GM20431 (cell line): Measurements from ENCODE around the gene ADD2.
"Not testable (repeated sequence)": the region's sequence is repeated elsewhere in the genome, so short reads cannot be mapped to it uniquely, and the experiment has no call there.

ENCODE experiments used
- in situ Hi-C: fragments of 300-500 bp; cut with MseI, MboI; formaldehyde crosslinking; loops from one replicate; pipeline ENCODE4 v1.15.0; 2020; ENCODE audit warnings: low sequenced_read_pairs; ENCODE audit not compliant: unreplicated experiment

The ADD2 gene

DNA sequence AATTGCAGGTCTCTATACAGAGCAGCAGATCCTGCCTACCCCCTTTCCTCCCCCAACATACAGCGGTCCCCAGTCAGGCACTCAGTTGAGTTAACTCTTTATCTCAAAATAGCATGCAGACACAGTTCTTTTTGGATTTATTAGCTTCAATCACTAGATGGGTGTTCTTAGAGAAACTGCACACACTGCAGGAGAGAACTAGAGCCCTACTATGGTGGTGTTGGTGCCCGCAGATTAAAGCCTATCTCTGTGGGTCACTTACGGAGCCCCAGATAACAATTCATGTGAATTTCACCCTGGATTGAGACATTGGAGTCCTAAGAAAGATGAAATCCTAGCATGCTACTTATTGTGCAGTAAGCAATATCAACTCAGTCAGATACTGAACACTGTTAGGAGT lies 11.9 kb downstream of the ADD2 start:
- in situ Hi-C loops, result no loop called here

DNA sequence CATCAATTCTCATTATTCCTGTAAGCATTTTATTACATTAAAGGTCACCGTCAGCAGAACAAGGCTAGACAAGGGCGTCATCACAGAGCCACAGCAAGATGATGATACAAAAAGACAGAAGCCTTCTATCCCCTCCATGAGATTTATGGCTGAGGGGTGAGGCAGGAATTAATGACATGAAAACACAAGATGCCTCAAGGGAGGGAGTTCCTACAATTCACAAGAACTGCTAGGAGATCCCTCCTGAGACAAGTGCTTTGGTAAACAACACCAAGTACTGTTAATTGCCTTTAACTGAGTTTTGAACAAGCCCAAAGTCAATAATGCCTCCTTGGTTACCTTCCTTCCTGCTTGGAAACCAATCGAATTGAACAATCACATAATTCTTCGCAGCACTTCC lies 14.1 kb downstream of the ADD2 start:
- in situ Hi-C loops, result no loop called here

DNA sequence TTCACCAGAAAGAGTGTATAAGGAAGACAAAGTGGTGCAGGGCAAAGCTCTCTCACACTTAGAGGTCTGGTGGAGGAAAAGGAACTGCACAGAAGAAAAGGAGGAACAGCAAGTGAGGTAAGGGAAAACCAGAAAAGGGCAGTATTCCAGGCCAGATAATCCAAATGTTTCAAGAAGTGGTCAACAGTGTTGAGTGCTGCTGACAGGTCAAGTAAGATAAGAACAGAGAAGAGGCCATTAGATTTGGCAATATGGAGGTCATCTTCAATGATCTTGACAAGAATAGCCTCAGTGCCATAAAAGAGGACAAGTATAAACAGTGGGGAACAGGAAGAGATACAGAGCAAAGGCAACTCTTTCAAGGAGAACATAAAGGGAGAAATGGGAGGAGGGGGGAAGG lies 15.0 kb downstream of the ADD2 start:
- in situ Hi-C loops, result no loop called here

DNA sequence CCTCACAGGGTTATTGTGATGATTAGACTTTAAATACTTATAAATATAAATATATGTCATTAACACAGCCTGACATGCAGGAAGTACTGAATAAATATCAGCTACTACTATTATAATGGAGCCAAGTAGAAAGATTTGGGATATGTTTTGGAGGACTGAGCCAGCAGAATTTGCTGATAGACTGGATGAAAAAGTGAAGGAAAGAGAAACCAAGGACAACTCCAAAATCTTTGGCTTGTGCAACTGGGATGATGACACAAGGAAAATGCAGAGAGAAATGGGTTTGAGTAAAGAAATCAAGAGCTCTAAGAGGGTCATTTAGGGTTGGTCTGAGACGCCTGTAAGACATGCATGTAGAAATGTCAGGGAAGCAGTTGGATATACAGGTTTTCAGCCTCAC lies 15.6 kb downstream of the ADD2 start:
- in situ Hi-C loops, result no loop called here

DNA sequence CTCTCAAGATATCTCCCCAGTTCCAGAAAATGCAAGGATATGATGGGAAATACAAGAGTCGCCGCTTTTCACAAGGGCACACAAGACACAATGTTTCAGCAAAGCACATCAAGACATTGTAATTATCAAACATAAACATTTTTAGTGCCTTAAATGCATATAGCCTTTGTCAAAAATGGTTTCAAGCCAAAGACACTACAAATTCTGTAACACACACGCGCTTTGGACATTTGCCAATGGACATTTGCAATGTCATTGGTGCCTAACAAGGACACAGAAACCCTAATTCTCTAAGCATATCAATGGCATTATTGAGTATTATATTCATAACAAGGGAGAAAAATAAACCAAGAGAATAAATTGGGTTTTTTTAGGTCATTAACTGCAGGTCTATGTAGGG lies 16.1 kb downstream of the ADD2 start:
- in situ Hi-C loops, result no loop called here

DNA sequence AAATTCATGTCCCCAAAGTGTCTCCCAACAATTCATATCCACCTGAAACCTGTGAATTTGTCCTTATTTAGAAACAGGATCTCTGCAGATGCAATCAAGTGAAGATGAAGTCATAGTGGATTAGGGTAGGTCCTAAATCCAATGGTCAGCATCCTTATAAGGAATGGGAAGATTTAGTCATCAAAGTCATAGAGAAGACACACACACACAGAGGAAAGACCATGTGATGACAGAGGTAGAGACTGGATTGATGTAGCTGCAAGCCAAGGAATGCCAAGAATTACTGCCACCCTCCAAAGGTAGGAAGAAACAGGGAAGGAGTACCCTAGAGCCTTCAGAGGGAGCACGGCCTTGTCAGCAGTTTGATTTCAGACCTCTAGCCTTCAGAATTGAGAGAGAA lies 17.7 kb downstream of the ADD2 start:
- in situ Hi-C loops, result no loop called here

DNA sequence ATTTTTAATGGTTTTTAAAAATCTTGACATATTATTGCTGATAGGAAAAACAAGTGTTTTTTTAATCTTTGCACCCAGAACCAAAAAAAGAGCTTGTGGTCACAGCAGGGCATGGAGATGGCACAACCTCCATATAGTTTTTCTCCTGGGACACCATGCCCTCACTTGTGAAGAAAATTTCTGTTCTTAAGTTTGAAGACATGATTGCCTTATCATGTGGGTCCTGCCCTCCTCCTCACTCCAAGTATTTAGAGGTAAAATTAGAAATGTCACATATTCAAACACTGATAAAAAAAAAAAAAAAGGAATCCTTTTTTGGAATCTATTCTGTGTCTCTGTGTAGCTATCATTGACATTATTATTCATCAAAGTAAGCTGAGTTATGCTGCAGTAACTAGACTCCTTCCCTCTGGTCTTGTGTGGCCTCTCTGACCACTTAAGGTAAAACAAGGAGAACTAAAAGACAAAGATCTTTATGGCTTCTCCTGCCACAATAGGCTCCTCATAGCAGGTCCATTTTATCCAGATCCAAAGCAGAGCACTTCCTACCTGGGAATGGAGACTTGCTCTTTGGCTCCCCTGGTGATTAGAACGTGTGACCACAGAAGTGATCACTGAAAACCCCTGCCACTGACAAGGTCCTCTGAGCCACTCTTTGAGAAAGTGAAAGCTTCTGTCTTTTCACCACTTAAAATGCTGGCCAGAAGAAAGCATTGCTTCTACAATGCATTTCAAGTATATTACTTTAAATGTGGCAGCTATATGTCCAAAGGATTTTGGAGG lies 19.8 kb downstream of the ADD2 start:
- in situ Hi-C loops, result no loop called here

DNA sequence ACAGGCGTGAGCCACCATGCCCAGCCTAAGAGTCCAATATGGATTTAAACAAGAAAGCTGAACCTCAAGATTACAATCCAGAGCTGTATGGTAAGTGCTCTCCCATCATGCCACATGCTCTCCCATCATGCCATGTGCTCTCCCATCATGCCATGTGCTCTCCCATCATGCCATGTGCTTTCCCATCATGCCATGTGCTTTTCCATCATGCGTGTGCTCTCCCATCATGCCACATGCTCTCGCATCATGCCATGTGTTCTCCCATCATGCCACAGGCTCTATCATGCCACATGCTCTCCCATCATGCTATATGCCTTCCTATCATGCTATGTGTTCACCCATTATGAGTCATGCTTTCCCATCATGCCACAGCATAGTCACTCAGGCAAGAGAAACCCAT lies 20.7 kb downstream of the ADD2 start:
- in situ Hi-C loops, result no loop called here

DNA sequence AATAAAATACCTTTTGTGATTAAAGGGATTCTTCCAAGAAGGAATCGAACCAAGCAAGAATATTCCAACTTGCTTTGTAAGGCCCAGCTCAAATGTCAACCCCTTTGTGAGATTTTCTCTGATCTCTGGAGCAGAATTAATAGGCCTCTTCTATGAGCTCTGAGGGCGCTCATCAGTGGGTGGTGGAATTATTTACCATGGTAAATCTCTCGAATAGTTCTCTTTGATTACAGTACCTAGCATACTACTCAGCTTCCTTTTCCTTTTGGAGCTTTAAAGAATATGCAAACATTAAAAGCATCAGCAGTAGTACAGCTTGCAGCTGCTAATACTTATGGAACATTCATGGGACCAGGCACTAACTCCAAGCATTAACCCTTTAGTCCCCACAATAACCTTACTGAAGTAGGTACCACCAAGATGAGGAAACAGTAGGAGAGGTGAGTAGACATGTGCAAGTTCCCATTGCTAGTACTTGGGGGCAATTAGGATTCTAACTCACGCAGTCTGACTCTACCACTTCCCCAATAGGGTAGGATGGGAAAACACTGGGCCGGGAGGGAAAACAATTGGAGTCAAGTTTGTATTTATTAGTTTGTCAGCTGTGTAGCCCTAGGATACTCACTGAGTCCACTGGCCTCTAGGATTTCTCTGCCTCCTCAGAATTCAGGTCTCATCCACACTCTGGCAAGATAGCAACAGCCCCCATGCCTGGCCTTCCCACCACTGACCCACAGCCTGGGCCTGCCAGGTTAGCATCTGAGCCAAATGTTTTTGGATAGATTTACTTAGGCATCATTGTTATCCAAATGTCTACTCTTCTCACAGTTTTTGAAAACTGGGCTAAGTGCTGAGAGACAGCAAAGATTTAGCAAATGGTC lies 21.7 kb downstream of the ADD2 start:
- in situ Hi-C loops, result no loop called here

DNA sequence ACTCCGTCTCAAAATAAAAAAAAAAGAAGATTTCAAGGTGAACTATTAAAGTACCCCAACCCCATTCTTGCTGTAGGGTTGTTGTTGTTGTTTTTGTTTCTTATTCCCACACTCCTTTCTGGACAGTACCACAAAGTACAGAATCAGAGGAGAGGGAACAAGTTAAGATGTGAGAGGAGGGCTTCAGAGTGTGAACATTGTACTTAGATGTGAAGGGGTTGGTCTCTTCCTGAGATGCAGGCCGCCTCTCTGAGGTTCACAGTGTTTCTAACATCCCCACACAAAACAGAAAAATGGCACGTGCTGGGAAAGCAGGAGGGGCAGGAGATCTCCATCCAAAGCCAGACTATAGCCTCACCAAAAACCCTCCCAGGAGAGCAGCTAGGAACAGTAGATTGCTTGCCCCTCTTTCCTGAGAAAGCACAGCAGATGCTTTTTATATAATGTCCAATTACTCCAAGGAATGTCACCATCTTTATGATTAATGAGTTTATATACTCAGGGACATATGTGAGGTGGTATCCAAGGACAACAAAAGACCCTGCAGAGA lies 22.6 kb downstream of the ADD2 start:
- in situ Hi-C loops, result no loop called here

DNA sequence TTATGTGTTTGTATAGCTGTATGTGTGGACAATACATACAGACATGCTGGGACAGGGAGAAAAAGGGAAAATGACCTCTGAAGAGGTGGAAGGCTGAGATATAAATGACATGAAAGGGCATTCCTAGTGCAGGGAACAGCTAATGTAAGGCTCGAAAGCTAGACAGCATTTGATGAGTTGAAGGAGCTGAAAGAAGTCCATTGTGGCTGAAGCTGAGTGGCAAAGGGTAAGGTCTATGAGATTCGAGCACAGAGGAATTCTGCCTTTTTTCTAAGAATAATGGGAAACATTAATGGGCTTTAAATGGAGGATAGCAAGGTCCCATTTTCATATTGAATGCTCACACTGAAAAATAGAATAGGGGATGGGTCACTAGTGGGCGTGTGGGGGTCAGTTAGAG lies 23.6 kb downstream of the ADD2 start:
- in situ Hi-C loops, result no loop called here

DNA sequence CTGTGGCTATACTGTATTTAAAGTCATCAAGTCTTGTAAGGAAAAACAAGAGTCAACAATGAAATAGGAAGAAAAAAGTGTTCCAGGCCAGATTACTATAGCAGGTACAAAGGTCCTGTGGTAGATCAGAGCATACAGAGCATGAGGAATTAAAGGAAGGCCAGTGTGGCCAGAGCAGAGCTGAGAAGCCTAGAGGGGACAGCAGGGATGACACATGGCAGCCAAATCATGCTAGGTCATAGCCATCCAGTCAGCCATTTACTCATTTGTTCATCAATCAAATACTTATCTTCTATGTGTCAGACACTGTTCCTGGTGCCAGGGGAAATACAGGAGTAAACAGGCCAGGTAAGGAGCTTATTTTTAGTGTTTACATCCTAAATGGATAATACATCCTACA lies 24.3 kb downstream of the ADD2 start:
- in situ Hi-C loops, result no loop called here

DNA sequence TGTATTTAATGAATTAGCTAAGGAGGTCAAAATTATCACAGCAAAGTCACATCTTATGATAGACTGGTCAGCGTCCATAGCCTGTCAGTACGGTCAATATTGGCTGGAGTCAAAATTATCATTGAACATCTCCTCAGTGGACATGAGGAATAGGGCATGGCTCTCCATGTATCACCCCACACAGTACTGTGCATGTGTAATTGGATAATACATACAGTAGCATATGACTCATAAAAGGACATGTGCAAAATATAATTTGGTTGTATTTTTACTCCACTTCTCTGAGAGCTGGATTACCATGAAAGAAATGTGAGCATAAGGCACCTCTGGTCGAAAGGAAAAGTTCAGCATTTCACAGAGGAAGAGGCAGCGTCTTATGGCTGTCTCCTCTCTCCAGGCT lies 24.9 kb downstream of the ADD2 start:
- in situ Hi-C loops, result no loop called here

DNA sequence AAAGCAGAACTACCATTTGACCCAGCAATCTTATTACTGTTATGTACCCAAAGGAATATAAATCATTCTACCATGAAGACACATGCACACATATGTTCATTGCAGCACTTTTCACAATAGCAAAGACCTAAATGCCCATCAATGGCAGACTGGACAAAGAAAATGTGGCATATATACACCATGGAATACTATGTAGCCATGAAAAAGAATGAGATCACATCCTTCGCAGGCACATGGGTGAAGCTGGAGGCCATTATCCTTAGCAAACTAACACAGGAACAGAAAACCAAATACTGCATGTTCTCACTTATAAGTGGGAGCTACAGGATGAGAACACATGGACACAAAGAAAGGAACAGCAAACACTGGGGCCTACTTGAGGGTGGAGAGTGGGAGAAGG lies 28.5 kb downstream of the ADD2 start:
- in situ Hi-C loops, result not testable (repeated sequence)

DNA sequence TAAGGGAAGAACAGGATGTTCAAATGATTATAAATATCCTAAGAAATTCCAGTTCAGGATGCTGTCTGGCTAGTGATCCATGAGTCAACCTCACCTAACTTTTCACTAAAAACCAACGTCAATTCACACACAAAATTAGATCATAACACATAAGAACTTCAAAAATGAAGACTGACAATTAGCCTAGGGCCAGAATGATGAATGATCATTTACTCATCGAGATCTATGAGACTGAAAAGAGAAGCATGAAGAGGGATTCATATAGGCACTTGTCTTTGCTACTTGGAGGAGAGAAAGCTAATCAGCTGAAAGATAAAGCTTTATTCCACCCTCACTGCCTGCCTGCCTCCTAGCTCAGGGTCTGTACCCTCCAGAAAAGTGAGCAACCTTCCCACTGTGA lies 29.8 kb downstream of the ADD2 start:
- in situ Hi-C loops, result no loop called here

DNA sequence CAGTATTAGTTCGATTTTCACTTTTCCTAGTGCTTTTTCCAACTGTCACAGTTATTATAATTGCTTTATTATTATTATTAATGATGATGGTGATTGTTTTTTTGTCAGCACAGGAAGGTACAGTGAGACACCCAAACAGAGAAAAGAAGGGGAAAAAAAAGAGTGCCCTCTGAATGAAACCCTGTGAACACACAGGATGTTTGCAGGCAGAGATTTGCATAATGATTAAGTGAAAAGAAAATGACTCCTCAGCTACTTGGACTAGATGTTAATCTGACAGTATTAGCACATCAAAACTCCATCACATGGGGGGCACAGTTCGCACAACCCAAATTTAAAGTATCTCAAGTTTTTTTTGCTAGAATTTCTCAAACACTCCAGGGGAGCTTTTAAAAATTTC lies 32.9 kb downstream of the ADD2 start:
- in situ Hi-C loops, result no loop called here

DNA sequence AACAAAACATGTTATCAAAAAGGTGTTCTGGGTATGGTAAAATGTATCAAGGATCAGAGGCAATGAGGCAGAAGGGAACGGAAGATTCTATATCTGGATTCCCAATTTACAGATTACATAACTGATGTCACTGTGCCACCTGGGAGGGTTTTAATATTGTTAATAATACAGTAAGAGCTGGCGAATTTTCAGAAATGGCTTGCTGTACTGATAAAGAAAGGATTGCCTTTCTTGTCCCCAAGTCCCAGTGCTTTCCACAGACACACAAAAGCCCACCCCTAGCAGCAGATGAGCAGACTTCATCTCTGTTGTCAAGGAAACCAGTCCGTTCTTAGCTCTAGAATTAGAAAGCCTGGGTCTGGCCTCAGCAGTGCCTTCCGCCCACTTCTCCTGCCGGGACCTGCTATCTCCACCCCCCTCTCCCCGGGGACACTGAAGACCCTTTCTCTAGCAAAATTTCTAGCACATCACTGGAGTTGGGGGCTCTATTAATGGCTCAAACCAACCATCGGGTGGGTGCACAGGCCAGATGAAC lies 34.3 kb downstream of the ADD2 start:
- in situ Hi-C loops, result no loop called here

DNA sequence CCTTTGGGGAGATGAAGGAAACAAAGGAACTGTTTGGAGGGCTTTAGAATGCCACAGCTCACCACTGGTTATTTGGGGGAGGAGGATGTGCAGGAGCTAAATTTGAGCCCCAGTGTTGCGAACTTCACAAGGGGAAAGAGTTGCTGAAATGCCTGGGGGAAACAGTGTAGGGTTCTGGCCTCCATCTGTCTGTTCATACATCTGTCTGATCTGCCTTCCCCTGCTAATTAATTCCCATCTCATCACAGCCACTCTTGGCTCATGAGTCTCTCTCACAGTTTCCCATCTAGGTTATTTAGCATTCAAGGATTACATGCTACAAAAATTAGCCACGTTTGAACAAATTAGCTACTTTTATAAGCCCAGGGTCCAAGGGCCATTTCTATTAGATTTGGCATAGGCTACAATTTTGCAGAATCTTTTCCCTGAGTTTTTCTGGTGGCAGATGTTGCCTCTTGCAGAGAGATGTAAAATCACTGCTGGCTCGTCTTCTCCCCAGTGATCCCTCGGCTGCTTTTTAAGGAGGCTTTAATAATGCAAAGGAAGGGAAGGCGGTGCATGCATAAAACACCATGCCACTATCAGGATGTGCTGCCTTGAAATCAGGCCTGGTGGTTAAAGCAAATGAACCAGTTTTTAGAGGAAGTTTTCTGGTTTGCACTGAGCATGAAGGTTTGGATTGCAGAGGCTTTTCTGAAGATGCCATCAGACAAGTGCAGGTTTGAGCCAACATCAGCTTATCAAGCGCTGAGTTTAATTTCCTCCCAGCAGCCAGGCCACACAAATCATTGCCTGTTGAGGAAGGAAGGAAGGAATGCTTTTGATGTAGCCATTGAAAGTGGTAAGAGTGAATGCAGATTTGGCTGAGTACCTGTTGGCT lies 35.0 kb downstream of the ADD2 start:
- in situ Hi-C loops, result no loop called here

DNA sequence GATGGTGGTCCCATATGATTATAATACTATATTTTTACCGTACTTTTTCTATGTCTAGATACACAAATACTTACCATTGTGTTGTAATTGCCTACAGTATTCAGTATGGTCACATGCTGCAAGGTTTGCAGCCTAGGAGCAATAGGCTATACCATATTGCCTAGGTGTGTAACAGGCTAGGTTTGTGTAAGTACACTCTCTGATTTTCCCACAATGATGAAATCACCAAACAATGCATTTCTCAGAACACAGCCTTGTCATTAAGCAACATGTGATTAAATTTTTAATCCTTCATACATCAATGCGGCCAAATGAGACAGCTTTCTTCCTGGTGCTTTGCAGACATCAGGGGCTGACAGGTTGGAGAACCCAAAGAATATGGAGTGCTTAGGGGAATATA lies 37.3 kb downstream of the ADD2 start:
- in situ Hi-C loops, result no loop called here

DNA sequence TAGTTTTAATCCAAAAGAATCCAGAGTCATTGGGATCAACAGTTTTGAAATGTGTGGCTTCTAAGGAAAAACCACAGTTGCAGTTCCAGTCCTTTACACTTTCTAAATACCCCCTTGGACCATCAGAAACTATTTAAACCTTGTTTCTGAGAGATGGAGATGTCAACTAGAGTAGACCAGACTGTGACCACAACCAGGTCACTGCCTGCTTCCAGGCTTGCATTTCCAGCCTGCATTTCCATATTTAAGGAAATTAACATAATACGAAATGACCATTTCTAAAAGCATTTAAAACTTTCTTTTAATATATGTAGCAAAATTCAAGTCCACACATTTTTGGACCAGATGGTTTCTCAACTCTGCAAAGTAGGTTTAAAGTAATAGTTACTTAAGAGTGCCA lies 38.4 kb downstream of the ADD2 start:
- in situ Hi-C loops, result no loop called here
